GM19467 (cell line): ENCODE data around the gene FAM3D.
"Not testable (repeated sequence)": the region's sequence is repeated elsewhere in the genome, so short reads cannot be mapped to it uniquely, and the experiment has no call there.

Experiments used
- ATAC-seq: cut with Tn5 transposase; IDR thresholded peaks from one replicate; pipeline ENCODE4 v1.9.1; 2021; ENCODE audit warnings: mild to moderate bottlenecking, moderate library complexity; ENCODE audit not compliant: unreplicated experiment

FAM3D gene

GRCh38 chr3:58685641-58686040, 19.1 kb upstream of the FAM3D start:
- ATAC-seq: no peak

- ATAC-seq: no peak
Observed at GRCh38 chr3:58683466-58683865, 16.9 kb upstream of the FAM3D start.

GRCh38 chr3:58683001-58683458, 16.5 kb upstream of the FAM3D start:
- no peak for ATAC-seq

- ATAC-seq: no peak
Observed at GRCh38 chr3:58681863-58682262, 15.3 kb upstream of the FAM3D start.

- ATAC-seq: no peak
Observed at GRCh38 chr3:58680879-58681525, 14.4 kb upstream of the FAM3D start.

- no peak for ATAC-seq
Observed at GRCh38 chr3:58679974-58680666, 13.5 kb upstream of the FAM3D start.

- no peak for ATAC-seq
Observed at GRCh38 chr3:58679446-58679845, 12.9 kb upstream of the FAM3D start.

- ATAC-seq: not testable (repeated sequence)
Observed at GRCh38 chr3:58678177-58678970, 11.8 kb upstream of the FAM3D start.

- no peak for ATAC-seq
Observed at GRCh38 chr3:58672880-58673279, 6.3 kb upstream of the FAM3D start.

GRCh38 chr3:58672451-58672850, 5.9 kb upstream of the FAM3D start:
- ATAC-seq: no peak

- ATAC-seq: no peak
Observed at GRCh38 chr3:58670506-58671135, 4.0 kb upstream of the FAM3D start.

GRCh38 chr3:58668247-58668646, 1.7 kb upstream of the FAM3D start:
- no peak for ATAC-seq

- ATAC-seq: no peak
Observed at GRCh38 chr3:58667704-58668103, 1.1 kb upstream of the FAM3D start.

- no peak for ATAC-seq
Observed at GRCh38 chr3:58667229-58667628, 655 bp upstream of the FAM3D start.

GRCh38 chr3:58665405-58665804, 1.2 kb downstream of the FAM3D start:
- no peak for ATAC-seq

GRCh38 chr3:58664611-58665010, 2.0 kb downstream of the FAM3D start:
- ATAC-seq: no peak

GRCh38 chr3:58661836-58662420, 4.6 kb downstream of the FAM3D start:
- ATAC-seq: no peak

GRCh38 chr3:58660998-58661397, 5.6 kb downstream of the FAM3D start:
- no peak for ATAC-seq

GRCh38 chr3:58659051-58659675, 7.4 kb downstream of the FAM3D start:
- no peak for ATAC-seq

- ATAC-seq: no peak
Observed at GRCh38 chr3:58658508-58658907, 8.1 kb downstream of the FAM3D start.
